CD4-positive, alpha-beta T cell treated with Interleukin-4 for 4 hours (primary cell): ENCODE data around the gene SYNDIG1.
"Not testable (repeated sequence)": the region's sequence is repeated elsewhere in the genome, so short reads cannot be mapped to it uniquely, and the experiment has no call there.

Experiments used
- DNase-seq: peaks from one replicate; pipeline ENCODE4 v3.0.0-alpha.2; 2020

The SYNDIG1 gene

GRCh38 chr20:24617757-24618450 lies 148.5 kb downstream of the SYNDIG1 start:
- DNase-seq, result no peak

- DNase-seq, result no peak
Observed at GRCh38 chr20:24618739-24619138, 149.3 kb downstream of the SYNDIG1 start.

- DNase-seq, result no peak
Observed at GRCh38 chr20:24619212-24619611, 149.8 kb downstream of the SYNDIG1 start.

DNA sequence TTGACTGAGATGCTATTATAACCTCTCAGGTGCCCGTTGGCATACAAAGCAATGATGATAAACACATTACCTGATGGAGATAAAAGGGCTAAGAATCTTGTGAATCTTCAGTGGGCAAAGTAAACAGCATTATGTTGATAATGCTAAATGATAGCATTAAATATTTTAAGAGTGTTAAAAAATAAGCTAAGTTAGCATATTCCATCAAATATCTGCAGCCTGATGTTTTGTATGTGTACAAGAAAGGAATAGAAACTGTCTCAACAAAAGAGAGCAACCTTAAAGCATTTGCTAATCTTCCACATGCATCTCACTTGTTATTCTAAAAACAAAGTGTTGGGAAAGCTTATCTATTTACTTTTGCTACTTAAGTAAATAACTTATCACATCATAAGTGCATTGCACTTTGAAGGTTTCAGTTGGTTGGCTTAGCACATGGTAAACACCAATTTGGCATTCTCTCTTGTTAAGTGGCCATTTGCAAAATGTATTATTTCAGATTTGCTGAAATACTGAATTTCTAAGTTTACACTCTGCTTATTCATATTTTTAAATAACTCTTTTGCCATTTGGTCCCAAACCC lies 151.6 kb downstream of the SYNDIG1 start:
- no peak for DNase-seq

DNA sequence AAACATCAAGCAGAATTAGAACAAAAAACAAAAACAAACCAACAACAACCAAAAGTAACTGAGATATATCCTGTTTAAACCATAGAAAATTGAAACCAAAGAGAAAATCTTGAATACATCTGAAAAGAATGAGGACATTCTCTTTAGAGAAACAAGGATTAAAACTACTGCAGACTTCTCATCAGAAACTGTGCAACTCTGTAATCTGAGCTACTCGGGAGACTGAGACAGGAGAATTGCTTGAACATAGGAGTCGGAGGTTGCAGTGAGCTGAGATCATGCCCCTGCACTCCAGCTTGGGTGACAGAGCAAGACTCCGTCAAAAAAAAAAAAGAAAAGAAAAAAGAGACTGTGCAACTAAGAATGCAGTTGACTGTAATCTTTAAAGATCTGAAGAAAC lies 153.4 kb downstream of the SYNDIG1 start:
- DNase-seq, result no peak

- not testable (repeated sequence) for DNase-seq
Observed at GRCh38 chr20:24626141-24626540, 156.7 kb downstream of the SYNDIG1 start.

DNA sequence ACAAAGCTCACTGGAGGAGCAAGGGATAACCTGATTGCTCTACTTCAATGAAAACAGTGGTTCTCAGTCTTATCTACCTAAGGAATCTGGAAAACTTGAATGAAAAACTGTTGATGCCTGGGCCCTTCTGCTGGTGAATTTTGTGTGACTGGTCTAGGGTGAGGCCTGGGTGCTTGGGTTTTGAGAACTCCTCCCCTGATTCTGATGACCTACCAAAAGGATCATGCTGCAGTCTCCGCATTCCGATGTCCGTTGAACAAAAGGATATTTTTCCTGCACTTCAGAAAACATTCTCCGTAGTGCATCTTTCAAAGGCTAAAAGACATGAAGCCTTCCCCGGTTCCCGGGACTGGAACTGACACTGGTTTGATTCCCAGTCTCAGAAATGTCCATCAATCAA lies 157.9 kb downstream of the SYNDIG1 start:
- DNase-seq, result no peak

GRCh38 chr20:24627926-24628325 lies 158.5 kb downstream of the SYNDIG1 start:
- no peak for DNase-seq

DNA sequence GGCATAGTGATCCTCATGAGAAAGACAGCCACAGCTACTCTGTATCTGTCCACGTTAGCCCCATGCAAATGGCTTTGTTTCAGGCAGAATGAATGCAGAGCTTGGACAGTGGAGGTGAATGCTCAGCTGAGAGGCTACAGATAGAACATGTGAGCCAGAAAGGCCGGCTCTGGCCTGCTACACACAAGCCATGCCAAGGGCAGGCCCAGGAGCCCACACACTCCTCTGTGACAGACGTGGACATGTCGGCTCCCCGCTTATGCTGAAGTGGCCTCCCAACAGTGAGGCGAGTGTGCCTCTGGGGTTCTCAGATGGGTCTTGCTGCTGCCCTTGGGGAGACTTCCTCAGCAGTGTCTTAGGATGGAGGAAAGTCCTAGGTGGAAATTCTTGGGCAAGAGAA lies 159.6 kb downstream of the SYNDIG1 start:
- DNase-seq, result no peak

DNA sequence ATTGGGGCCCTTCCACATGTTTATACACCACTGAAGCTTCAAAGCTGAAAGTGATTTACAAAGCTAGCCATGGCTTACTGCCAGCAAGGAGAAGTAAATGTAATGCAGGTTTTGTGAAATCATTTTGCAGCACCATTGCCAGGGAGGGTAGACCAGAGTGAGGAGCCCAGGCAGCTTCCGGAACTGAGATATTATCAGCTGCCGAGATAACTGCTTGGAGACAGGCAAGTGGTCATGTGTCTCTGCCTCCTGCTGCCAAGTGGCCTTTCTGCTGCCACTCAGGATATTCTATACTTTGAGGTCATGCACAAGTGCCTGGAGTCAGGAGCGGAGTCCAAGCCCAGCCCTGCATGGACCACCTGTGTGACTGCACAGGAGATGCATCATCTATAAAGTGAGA lies 160.2 kb downstream of the SYNDIG1 start:
- DNase-seq, result no peak

DNA sequence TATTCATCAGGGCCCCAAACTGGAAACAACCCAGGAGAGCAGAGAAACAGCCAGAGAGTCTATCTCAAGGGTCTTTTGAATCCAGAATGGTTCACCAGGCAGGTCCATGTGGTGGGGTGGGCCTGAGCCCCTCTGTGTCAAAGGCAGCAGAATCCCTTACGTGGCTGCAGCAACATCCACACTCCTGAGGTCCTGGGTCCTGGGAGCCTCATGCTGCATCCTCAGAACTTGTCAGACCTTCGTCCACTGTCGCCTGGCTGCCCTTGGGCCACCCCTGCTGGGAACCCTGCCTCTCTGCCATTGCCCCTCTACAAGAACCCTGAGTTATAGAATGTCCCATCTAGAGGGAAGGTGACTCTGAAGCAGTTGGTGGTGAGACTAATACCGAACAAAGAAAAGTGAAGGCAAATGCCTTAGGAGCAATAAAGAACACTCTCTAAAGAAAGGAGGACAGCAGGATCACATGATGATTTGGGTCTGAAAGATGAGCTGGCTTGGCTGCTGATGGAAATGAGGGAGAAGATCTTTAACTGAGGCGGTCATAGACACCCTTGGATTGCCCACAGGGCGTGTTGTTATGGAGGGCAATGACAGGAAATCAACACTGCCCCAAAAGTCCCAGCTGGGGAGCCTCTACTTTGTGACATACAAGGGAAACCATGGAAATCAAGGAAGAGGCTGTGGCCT lies 161.2 kb downstream of the SYNDIG1 start:
- no peak for DNase-seq

GRCh38 chr20:24631173-24631505 lies 161.7 kb downstream of the SYNDIG1 start:
- no peak for DNase-seq

GRCh38 chr20:24632581-24632980 lies 163.2 kb downstream of the SYNDIG1 start:
- DNase-seq, result no peak

DNA sequence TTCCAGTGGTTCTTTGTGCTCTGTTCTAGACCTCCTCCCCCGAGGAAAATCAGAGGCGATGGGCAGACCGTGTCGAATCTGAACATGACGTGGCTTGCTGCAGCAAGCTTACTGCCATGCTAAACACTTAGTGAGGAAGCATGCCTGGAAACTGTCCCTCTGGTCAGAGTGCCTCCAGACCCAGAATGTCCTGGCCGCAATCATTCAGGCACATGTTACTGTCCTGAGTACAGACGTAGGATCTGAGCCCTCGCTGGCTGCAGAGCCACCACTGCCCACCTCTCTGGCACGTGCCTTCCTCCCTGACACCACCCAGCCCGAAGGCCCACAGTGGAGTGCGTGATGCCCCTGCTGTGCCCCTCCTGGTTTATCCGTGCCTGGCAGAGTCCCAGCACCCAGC lies 163.6 kb downstream of the SYNDIG1 start:
- no peak for DNase-seq

DNA sequence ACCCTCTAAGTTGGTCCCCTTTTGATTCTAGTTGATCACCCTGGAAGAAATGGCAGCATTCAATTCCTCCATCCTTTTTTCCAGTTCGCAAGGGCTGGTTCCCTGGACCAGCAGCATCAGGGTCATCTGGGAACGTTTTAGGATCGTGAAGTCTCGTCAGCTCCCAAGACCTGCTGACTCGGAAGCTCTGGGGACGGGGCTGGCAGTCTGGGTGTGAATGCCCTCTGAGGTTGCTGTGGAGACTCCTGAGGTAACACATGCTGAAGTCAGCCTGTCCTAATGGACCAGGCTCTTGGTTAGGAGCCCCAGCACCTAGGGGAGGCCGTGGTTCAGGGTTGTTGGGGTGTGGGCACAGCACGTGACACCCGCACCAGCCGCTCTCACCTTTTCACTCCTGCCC lies 164.1 kb downstream of the SYNDIG1 start:
- no peak for DNase-seq

DNA sequence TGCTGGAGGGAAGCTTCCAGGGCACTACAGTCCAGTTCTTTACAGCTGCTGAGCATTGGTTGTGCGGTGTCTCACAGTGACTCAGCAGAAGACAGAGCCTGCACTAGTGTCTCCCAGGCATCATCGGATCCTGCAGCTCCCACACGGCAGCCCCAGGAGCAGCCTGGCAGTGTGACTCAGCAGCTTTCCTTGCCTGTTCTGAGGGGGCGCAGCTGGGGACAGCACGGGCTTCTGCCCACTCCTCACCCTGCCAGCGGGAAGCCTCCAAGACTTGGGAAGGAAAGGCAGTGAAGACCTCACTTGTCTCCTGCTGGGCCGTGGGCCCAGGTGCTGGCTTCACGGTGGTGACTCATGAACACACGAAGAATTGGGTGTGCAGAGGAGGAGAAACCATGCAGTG lies 165.4 kb downstream of the SYNDIG1 start:
- no peak for DNase-seq

GRCh38 chr20:24636626-24637025 lies 167.2 kb downstream of the SYNDIG1 start:
- no peak for DNase-seq

DNA sequence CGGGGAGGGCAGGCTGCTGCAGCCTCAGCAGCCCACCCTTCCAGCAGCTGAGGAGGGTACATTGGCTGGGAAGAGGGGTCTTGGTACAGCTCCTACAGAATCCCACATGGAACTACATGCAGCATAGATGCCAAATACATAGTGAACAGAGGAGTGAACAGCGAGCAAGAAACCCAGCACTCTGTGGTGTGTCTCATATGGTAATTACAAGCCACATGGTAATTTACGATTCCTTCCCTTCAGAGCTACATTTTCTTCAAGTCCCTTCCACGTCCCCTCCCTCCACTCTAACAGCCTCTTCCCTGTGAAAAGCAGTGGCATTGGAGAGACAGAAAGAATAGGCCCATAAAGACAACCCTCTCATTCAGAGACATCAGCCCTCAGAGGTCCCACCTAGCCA lies 167.7 kb downstream of the SYNDIG1 start:
- DNase-seq, result no peak

DNA sequence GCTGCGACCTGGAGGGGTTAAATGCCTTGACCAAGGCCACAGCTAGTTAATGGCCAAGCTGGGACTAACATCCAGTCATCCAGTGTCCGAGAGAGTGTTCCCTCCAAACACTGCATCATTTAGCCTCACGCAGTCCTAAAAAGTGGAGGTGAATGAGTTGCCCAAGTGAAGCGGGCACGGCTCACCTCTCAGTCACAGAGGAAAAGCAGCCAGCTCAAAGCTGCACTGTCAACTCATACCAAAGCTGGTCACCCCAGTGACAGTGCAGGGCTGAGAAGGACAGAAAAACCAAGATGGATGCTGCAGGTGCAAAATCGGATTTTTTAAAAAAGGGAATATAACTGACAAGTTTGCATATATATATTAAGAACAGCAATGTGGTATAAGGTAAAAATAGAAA lies 168.5 kb downstream of the SYNDIG1 start:
- DNase-seq, result no peak

- DNase-seq, result no peak
Observed at GRCh38 chr20:24638591-24639548, 169.4 kb downstream of the SYNDIG1 start.

DNA sequence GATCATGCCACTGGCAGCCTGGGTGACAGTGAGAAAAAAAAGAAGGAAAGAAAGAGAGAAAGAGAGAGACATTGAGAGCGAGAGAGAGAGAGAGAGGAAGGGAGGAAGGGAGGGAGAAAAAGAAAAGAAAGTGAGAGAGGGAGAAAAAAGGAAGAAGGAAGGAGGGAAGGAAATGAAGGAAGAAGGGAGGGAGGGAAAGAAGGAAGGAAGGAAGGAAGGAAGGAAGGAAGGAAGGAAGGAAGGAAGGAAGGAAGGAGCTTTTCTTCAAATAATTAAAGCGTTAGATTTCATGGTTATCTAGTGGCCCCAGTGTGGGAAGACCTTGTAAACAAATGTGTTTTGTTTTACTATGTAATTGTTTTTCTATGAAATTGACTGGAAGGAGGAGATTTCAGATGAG lies 170.8 kb downstream of the SYNDIG1 start:
- no peak for DNase-seq

- DNase-seq, result no peak
Observed at GRCh38 chr20:24640686-24641085, 171.3 kb downstream of the SYNDIG1 start.
